ENCODE measurements around the gene ARHGAP25. TPM values are rescaled to one million over a fixed set of nuclear protein-coding genes. Genes with fewer than 3 reads are reported as not detected.

The ARHGAP25 gene
- total and polyA plus RNA-seq, 2 of the 4 experiments (the other 2 are of a cell fraction) = 0.29 to 0.36 TPM

GRCh38 chr2:68800517-68800916, 65.9 kb downstream of the ARHGAP25 start:
- H3K4me1 ChIP-seq (ENCODE audit: control insufficient read depth, insufficient read depth, low read length) = no peaks in the 10 kb centered on the region

More at GRCh38 chr2:68800517-68800916, 65.9 kb downstream of the ARHGAP25 start:
- Histone ChIP-seq H2AK9ac (replicated peaks; ENCODE audit: low read depth, low read length, poor library complexity) (no peak overlapping the region), H3K9me3 (ENCODE audit: control insufficient read depth, insufficient read depth, low read length) (no peaks in the 10 kb centered on the region), H2BK5ac (ENCODE audit: low read depth, low read length, poor library complexity, severe bottlenecking) (no peak overlapping the region), H3K27ac (ENCODE audit: insufficient read depth, low read length) (no peak overlapping the region), H3K4me2 (ENCODE audit: low read depth, low read length) (no peak overlapping the region), H3K23ac (ENCODE audit: low read depth, low read length) (no peak overlapping the region), H4K8ac (ENCODE audit: low read depth in 2 of 2, low read length in 2 of 2) (no peak overlapping the region), H4K20me1 (ENCODE audit: insufficient read depth, low read length) (no peaks in the 10 kb centered on the region), H3K9me1 (ENCODE audit: insufficient read depth, low read length) (no peaks in the 10 kb centered on the region), H3K9ac (ENCODE audit: low read depth, low read length) (no peak overlapping the region), H3K56ac (ENCODE audit: extremely low read depth, insufficient read depth, low read length) (no peak overlapping the region), H2AK5ac (ENCODE audit: low read depth, low read length) (no peak overlapping the region), H3K4ac (ENCODE audit: low read depth, low read length) (no peak overlapping the region), H3K79me1 (ENCODE audit: low read depth in 1 of 2, low read length in 2 of 2) (no peaks in the 10 kb centered on the region), H3K18ac (ENCODE audit: low read depth, low read length) (no peak overlapping the region), H3K4me3 (ENCODE audit: insufficient read depth, low read depth, low read length) (no peak overlapping the region), H2BK15ac (ENCODE audit: low read depth, low read length) (no peak overlapping the region), H4K5ac (ENCODE audit: low read depth, low read length) (no peak overlapping the region), H4K91ac (ENCODE audit: insufficient read depth, low read depth, low read length) (no peak overlapping the region), H2BK120ac (ENCODE audit: low read depth, low read length) (no peak overlapping the region), H2BK20ac (ENCODE audit: low read depth, low read length) (no peak overlapping the region), H2AFZ (replicated peaks; ENCODE audit: low read length, poor library complexity) (no peak overlapping the region), H3K14ac (replicated peaks; ENCODE audit: low read depth, low read length) (no peak overlapping the region), H3K27me3 (ENCODE audit: control insufficient read depth, insufficient read depth, low read length) (peaks cover 5% of the 10 kb centered on the region), H3K36me3 (ENCODE audit: control insufficient read depth, insufficient read depth, low read length) (no peaks in the 10 kb centered on the region)
- ChIA-PET POLR2A (ENCODE audit: unreplicated experiment) (no interaction called here), CTCF (no interaction called here)
- no TSS peak for BruUV-seq (replicated peaks)
- ATAC-seq (ENCODE audit: low read depth) = no peak
- dilution Hi-C loops (cut with HindIII; ENCODE audit: low sequenced_read_pairs, unreplicated experiment) (no loop called here), in situ Hi-C loops (cut with MboI; ENCODE audit: low sequenced_read_pairs) (no loop called here), intact Hi-C loops (cut with micrococcal nuclease) (no loop called here)
- no CpG with 5 or more reads among the region's 2 CpGs for WGBS, 2 experiments (ENCODE audit: extremely low coverage in 2 of 2, insufficient read length in 1 of 2)
- no peak for DNase-seq
- TF ChIP-seq CTCF (conservative IDR thresholded peaks at IDR 0.05; ENCODE audit: low read depth, low read length) (no peak), BHLHE40 (IDR thresholded peaks at IDR 0.05; ENCODE audit: low read depth, low read length) (no peak), RCOR1 (IDR thresholded peaks at IDR 0.05; ENCODE audit: insufficient replicate concordance, low read length) (no peak), ELK1 (IDR thresholded peaks at IDR 0.05; ENCODE audit: borderline replicate concordance, low read depth, low read length) (no peak), POLR2A (IDR thresholded peaks at IDR 0.05; ENCODE audit: low read depth, low read length) (no peak), RAD21 (IDR thresholded peaks at IDR 0.05; ENCODE audit: low read length) (no peak), FOS (IDR thresholded peaks at IDR 0.05; ENCODE audit: low read depth, low read length) (no peak), CEBPB (IDR thresholded peaks at IDR 0.05; ENCODE audit: low read depth, low read length) (no peak), MAFK (IDR thresholded peaks at IDR 0.05; ENCODE audit: low read depth, low read length) (no peak), SMC3 (IDR thresholded peaks at IDR 0.05; ENCODE audit: low read depth, low read length) (no peak), MXI1 (IDR thresholded peaks at IDR 0.05; ENCODE audit: borderline replicate concordance, low read depth, low read length) (no peak), RFX5 (IDR thresholded peaks at IDR 0.05; ENCODE audit: low read depth, low read length) (no peak), NFE2L2 (IDR thresholded peaks at IDR 0.05; ENCODE audit: low read depth, low read length) (no peak), USF2 (IDR thresholded peaks at IDR 0.05; ENCODE audit: low read depth, low read length) (no peak), MAZ (IDR thresholded peaks at IDR 0.05; ENCODE audit: borderline replicate concordance, low read depth, low read length) (no peak), CHD1 (IDR thresholded peaks at IDR 0.05; ENCODE audit: low read depth, low read length) (no peak)
